Mesenteric fat pad (tissue), 1 donor: ENCODE measurements around the gene SBNO1. TPM values are rescaled to one million over a fixed set of nuclear protein-coding genes. Genes with fewer than 3 reads are reported as not detected.
"Not testable (repeated sequence)": the region's sequence is repeated elsewhere in the genome, so short reads cannot be mapped to it uniquely, and the experiment has no call there.

Experiments used
- DNase-seq: peaks from one replicate; pipeline ENCODE4 v3.0.0-alpha.2; 2020; ENCODE audit warnings: low spot score
- total RNA-seq: library from RNA; stranded (reverse); fragmentation: NEBNext Ultra II Directional; extraction: Animal tissue kit (Norgen Biotek cat#: 25700); gene quantifications from one replicate; pipeline ENCODE4 v1.2.1, GENCODE V29; 2021
- donor health status: DM: yes; HTN: yes; CAD: no.

SBNO1 gene
- total RNA-seq, 1 donor from 2014 or later: 28.5 TPM

GRCh38 chr12:123271001-123271668 is 93.5 kb downstream of the SBNO1 start:
- peak; percentile 91 for DNase-seq

- DNase-seq: peak; percentile 90
Observed at GRCh38 chr12:123270214-123271000, 94.2 kb downstream of the SBNO1 start.

- peak; percentile 83 for DNase-seq
Observed at GRCh38 chr12:123269896-123270213, 94.8 kb downstream of the SBNO1 start.

- DNase-seq: peak; percentile 92
Observed at GRCh38 chr12:123269395-123269892, 95.2 kb downstream of the SBNO1 start.

GRCh38 chr12:123268850-123269249 is 95.8 kb downstream of the SBNO1 start:
- no peak for DNase-seq

GRCh38 chr12:123267991-123268843 is 96.4 kb downstream of the SBNO1 start:
- DNase-seq: no peak

GRCh38 chr12:123267335-123267920 is 97.2 kb downstream of the SBNO1 start:
- no peak for DNase-seq

GRCh38 chr12:123266679-123267277 is 97.9 kb downstream of the SBNO1 start:
- no peak for DNase-seq

GRCh38 chr12:123265851-123266678 is 98.6 kb downstream of the SBNO1 start:
- no peak for DNase-seq

- no peak for DNase-seq
Observed at GRCh38 chr12:123264642-123265041, 100.0 kb downstream of the SBNO1 start.

GRCh38 chr12:123263196-123263817 is 101.3 kb downstream of the SBNO1 start:
- DNase-seq: no peak

GRCh38 chr12:123261196-123261595 is 103.5 kb downstream of the SBNO1 start:
- DNase-seq: no peak

GRCh38 chr12:123260081-123260480 is 104.6 kb downstream of the SBNO1 start:
- DNase-seq: no peak

- no peak for DNase-seq
Observed at GRCh38 chr12:123258593-123258992, 106.1 kb downstream of the SBNO1 start.

GRCh38 chr12:123254853-123255446 is 109.7 kb downstream of the SBNO1 start:
- no peak for DNase-seq

GRCh38 chr12:123253641-123254459 is 110.8 kb downstream of the SBNO1 start:
- no peak for DNase-seq

- DNase-seq: not testable (repeated sequence)
Observed at GRCh38 chr12:123252365-123252764, 112.3 kb downstream of the SBNO1 start.

GRCh38 chr12:123251403-123252076 is 113.1 kb downstream of the SBNO1 start:
- DNase-seq: no peak
